NCI-H446 treated with DMSO at 0.1 percent for 48 hours (cell line): ENCODE measurements around the gene ALK.

Experiments used
- DNase-seq: peaks from one replicate; lab custom pipeline; 2025; lab: John Stamatoyannopoulos, UW

ALK gene

DNA sequence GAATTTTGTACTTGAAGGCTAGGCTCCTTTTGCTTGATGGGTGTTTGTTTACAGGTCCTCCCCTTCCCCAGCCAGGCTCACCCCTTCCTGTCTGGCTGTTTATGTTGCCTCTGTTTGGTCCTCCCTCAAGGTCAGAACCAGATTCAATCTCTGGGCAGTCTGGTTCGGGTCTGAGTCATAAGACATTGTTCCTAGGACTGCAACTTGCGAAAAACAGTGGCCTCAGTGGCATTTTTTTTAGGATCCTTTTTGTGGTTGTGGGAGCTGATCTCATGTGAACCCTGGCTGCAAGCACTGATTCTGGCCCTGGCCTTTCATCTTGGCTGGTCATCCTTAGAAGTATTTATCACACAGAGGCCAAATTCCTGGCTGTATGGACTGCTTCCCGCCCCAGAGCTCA lies 435.8 kb downstream of the ALK start:
- DNase-seq = no peak

DNA sequence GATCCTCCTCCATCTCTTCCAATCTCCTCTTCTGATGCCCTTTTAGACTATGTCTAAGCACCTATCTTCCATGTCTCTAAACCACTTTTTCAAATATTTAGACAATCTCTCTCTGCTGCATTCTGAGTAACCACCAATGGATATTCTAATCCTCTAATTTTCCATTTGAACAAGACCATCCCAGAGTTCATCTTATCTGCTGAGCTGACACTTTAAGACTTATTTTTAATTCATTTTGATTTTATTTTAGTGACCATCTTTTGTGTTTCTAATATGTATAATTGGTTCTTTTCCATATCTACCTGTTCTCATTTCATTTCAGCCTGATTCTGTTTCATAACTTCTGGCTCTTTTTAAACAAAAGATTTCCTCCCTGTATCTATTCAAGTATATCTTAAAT lies 436.3 kb downstream of the ALK start:
- no peak for DNase-seq

DNA sequence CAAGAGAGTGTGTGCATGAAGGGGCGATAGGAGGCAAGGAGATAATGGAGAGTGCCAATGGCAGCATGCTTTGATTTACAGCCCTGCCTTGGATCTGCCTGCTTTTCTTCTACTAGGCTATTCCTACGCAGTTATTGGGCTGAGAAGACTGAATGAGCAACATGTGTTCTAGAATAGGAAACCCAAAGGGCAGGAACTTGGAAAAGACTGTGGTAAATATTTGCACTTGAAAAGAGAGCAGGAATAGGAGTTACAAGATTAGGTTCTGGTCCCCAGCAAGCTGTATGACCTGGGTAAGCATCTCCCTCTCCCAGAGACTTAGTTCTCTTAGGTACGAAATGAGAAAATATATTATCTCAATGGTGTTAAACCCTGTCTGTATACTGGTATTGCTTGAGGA lies 438.5 kb downstream of the ALK start:
- no peak for DNase-seq

DNA sequence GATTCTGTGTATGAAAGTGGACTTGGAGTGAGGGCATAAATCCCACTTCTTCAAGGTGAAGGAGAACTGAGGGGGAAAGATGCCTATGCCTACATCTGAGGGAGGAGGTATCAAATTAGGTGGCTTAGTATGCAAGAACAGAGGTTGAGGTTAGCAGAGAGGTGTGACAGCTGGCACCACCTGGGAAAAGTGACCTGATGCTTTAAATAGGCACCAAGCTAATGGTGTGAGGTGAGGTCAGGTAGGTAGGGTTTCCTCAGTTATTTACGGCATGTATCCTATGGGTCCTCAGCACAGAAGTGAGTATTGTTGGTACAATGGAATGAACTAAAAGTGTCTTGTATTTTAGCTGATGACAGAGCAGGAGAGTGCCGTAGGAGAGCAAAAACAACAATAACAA lies 439.0 kb downstream of the ALK start:
- no peak for DNase-seq

DNA sequence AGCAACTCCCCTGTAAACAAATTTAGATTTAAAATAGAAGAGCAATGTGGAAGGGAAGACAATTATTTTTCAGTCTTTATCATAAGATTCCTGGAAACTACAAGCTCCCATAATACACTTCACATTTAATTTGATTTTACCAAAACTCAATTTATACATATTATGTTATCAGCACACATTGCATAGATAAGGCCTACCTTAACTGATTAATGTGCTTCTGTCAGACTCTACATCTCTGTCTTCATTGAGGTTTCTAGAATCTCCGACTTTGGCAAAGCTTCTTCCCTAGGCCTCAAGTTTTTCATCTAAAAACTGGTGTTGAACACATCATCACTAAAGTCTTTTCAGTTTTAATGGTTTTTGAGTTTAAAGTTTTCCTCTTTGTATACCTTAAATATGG lies 440.1 kb downstream of the ALK start:
- DNase-seq = no peak

DNA sequence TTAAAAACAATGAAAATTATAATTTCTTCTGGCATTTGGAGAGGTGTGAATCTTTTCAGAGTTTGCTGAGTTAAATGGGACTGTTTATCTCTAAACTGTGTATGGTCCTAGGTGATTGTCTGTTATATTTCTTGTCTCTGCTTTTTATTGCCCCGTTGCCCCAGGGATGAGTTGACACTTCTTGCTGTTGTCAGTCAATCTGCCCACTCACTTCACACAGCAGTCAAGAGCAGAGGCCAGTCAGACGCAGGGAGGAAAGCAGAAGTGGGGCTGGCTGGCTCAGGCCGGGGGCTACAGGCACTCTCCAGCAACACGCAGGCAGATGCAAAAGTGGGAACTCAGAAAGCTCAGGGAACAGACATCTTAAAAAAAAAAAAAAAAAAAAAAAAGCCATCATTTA lies 441.0 kb downstream of the ALK start:
- no peak for DNase-seq

DNA sequence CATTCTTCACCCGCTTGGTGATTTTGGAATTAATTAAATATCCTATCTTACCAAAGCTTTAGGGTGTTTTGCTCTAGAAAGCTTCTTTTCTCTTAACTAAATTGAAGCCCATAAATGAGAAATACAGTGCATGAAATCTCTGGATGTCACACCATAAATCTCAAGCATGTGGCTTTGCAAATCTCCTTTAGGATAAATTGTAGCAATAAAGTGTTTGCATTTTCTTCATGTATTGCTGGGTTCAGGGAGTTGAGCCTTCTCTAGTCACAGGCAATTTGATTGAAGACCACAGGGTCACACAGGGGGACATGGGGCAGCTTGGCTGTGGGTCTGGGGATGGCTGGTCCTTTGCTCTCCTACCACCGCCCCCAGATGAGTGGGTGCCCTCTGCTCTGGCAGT lies 442.0 kb downstream of the ALK start:
- DNase-seq = no peak

DNA sequence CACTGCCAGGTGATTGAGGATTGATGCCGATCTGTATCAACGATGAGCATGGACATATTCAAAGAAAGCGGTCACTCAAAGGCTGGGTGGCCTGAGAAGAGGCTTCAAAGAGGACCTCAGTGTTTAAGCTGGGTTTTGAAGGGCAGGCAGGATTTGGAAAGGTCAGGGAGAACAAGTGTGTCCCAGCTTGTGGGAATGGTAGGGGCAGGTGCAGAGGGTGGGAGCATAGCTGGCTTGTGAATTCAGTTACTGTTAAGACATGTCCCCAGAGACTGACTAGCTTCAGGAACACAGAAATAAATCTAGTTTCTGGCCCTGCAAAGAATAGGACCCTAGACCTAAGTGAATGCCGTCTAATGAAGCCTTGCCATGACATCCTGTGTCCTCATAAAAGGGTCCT lies 442.7 kb downstream of the ALK start:
- DNase-seq = no peak

DNA sequence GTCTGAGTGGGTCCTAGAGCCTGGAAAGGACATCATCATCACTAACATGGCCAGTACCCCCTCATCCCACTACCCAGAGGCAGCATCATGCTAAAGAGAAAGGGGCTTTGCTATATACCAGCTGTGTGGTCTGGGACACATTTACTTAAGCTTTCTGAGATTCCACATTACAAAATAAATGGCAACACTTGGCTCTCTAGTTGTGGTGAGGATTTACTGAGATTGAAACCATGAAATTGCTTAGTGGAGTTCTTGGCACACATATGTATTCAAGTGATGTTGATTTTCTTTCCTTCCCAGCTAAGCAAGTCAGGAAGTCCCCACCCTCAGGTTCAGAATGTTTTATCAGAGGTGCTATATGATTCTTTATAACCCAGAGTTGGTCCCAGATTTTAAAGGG lies 444.2 kb downstream of the ALK start:
- DNase-seq = no peak

DNA sequence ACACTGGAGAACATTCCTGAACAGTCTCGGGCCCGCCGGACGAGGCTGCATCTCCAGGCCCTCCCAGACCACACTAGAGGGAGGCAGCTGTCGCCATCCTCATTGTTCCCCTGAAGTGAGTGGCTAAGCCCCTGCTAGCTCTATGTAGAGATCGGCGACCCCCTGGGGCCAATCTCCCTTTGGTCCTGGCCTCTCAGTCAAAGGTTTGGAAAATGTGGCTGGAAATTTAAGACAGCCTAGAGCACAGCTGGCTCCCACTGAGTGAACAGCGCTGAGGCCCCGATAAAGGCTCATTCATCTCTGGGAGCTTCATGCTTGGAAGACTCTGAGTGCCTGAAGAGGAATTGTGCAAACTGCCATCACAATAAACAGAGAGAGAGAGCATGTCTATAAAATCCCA lies 445.9 kb downstream of the ALK start:
- no peak for DNase-seq

DNA sequence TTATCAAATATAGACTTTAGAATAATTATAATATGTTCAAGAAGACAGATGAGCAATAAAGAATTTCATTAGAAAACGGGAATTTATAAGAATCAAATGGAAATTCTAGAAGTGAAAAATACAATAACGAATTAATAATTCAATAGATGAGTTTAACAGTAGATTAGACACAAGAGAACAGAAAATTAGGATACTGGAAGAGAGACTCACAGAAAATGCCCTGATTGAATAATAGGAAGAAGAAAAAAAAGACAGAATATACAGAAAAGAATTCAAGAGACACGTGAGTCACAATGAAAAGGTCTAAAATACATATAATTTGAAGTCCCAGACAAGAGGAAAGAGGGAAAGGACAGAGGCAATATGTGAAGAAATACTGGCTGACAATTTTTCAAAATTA lies 451.4 kb downstream of the ALK start:
- DNase-seq = no peak

DNA sequence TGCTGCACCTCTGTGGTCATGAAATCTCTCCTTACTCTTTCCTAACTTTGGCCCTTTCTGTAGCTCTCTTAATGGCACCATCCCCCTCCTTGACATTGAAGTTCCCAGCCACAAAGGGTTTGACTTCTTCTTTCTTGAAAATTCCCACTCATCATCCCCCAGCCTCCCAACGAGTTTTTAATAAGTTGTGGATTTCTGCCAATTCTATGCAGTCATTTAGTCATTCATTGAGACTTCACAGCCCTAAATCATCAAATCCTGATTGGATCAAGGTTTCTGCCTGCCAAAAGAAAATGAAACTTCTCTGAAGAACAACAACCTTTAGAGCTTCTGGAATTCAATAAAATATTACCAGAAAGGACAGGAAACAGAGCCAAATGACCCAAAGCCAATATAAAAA lies 451.9 kb downstream of the ALK start:
- DNase-seq = no peak

DNA sequence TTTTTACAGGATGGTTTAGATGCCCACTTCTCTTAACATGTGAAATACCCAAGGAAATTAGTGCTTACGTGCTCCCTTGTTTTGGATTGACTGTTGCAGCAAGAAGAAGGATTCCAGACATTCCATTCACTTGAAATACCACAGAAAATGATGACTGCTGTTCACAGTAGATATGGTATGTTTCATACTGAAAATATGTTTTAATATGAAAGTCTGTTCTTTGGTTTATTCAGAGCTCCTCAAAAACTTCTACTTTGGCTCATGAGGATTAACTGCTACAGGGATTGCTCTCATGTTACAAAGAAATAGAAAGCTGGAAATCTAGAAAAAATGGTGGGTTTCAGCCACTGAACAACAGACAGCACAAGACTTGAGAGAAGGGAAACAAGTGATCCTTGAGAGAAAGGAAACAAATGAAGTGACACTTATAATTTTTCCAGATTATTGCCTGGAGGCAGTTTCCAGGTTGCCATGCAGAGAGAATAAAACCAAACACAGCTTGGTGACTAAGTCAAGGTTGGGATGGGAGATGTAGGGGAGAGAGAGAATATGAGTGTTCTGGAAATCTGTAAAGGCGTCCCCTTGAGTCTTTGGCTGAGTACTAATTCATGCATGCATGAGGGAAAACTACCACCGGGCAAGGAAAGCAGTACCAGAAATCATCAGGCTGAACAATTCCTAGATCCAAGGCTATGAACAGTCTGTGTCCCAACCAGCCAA lies 458.0 kb downstream of the ALK start:
- no peak for DNase-seq

DNA sequence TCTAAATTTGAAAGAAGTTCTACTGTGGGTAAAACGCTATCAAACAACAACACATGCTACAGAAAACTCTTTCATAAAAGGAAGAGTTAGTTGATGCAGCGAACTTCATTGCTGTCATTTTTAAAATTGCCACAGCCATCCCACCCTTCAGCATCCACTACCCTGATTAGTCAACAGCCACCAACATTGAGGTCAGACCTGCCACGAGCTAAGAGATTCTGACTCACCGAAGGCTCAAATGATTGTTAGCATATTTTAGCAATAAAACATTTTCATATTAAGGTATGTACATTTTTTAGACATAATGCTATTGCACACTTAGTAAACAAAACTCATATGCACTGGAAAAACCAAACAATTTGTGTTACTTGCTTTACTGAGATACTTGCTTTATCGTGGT lies 459.1 kb downstream of the ALK start:
- DNase-seq = no peak

DNA sequence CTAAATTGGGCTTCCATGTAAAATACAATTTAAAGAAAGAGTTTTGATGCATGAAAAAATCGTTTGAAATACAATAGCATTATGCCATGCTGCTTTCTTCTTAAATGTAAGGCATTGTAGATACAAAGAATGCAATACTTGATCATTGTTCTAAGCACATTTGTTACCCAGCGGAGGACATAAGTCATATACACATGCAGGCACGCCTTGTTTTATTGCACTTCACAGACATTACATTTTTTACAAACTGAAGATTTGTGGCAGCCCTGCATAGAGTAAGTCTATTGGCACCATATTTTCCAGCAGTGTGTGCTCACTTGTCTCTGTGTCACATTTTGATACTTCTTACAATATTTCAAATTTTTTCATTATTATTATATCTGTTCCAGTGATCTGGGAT lies 461.2 kb downstream of the ALK start:
- DNase-seq = no peak

DNA sequence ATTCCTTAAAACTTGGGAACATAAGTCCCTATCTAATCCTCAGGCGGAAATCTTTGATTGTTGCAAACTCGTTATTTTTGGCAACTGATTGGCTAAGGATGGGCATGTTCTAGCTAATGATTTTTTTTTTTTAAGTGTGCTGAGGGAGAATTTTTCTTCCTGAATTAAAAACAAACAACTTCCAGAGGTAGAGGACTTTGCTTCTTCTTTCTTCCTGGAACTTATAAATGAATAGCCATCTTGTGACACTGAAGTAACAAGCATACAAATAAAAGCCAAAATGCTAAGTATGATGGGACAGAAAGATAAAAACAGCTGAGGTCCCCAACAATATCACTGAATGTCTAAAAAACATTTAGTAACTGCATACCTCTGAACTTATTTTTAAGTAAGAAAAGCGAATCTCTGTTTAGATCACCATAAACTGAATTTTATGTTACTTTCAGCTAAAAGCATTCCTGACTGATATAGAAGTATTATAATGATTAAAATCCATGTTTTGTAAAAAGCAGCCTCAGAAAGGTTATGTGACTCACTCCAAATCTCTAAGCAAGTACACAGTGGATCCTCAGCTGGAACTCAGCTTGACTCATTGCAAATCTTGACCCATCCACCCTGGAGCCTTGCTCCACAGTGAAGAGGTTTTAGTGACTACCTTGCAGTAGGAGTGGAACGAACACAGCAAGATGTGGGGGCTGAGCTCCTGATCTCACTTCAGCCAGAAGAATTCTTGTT lies 461.8 kb downstream of the ALK start:
- DNase-seq = no peak

DNA sequence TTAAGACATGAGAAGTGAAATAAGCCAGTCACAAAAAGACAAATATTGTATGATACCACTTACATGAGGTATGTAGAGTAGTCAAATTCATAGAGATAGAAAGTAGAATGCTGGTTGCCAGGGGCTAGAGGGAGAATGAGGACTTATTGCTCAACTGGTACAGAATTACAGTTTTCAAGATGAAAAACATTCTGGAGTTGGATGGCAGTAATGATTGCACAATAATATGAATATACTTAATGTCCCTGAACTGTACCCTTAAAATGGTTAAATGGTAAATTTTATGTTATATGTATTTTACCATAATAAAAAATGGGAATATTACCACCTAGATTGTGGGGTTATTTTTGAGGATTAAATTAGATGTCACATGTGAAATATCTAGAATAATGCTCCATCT lies 465.0 kb downstream of the ALK start:
- DNase-seq = no peak

DNA sequence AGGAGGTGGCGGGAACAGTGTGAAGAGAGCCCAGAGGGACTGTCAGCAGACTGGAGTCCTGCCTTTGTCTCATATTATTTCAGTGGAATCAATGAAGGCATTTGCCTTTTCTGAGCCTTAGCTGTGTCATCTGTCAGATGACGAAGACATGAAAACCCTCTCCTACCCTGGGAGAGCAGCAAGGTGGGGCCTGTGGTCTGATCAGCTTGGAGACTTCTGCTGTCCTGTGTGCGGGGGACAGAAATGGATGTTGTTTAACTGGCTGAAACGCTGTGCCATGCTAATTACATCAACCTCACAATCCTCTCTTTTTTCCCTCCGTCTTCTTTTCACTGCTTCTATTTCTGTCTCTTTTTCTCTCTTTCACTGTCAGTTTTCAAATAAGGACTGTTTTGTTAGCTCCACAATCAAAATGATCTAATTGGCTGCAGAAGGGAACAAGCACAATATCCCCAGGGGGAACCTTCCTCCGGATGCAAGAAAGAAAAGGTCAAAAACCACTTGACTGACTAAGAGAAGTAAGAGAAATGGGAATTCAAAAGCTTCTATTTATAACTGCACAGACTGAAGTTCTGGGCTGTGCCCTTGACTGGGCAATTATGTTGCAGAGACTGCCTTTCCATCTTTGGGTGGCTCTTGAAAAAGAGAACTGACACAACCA lies 466.1 kb downstream of the ALK start:
- DNase-seq = no peak

DNA sequence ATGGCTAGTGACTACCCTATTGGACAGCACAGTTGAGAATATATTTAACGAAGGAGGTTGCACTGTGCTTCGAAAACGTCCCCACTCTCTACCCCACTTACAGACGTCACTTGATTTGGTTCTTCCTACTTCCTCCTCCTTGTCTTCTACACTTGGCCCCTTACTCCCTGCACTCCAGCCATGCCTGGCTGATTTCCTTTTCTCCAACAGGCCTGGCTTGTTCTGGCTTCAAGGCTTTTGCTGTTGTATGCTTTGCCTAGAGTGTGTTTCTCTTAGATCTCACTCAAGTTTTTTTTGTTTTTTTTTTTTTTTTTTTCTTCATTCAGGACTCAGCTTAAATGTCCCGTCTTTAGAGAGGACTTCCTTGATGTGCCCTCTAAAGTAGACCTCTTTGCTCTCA lies 469.4 kb downstream of the ALK start:
- no peak for DNase-seq

DNA sequence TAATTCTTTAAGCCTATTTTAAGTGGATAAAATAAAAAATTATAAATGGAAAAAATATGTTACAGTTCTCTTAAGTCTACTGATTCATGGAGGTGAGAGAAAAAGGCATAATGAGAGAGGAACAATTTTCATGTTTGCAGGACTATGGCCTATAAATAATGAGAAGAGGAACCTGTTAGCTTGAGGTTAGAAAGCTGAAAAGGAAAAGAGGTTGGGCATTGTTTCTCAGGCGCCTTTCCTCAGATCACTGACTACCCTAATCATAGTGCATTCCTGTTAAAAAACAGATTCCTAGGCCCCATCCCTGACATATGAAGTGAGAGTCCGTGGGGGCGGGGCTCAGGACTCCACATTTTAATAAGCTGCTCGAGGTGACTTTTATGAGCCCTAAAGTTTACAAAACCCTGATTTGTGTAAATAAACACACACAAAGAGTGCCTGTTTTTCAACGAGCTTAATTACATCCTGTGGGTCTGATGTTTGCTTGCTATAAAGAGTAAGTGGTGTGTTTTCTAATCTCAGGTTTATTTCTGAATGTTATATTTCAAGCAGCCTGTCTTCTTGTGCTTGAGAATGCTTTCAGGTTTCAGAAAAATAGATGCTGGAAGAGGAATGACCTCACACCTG lies 470.7 kb downstream of the ALK start:
- DNase-seq = no peak

DNA sequence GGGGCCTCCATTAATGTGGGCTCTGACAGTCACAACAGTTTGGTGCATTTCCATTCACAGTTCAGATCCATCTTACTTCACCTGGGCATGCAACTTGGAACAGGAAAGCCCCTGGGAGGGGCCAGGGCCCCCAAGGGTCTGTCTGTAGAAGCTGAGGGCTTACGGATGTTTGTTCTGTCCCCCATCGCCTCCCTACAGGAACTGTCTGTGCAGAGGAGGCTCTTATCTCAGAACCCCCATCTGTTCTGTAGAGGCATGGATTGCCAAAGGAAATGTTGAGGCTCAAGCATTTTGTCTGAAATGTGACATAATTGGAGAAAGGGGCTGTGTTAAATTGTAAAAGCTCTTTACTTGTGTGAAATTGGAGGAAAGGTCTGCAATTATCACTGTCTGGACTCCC lies 471.9 kb downstream of the ALK start:
- DNase-seq = no peak

DNA sequence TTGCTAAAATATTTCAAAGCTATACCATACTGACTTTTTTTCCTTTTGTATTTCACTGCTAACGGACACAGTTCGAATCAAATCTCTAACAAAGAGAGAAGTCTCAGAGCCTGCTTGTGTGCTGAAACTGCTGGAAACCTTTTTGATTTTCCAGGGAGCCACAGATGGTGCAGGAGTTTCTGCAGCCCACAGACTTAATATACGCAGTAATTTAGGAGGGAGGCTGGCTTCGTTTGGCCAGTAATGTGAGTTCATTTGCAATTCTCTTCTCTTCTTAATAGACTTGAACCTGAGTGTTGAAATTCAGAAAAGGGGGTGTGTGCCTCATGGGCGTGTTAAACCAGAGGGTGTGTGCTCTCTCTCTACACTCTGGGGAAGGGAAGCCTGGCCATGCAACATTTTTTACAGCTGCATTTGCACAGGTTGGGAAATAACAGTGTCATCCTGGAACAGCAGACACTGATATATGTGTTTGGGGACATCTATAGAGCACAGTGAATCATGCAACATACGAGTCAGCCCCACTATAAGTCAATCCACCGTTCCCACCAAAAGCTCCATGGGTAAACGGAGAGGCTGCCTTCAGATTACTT lies 473.2 kb downstream of the ALK start:
- DNase-seq = no peak

DNA sequence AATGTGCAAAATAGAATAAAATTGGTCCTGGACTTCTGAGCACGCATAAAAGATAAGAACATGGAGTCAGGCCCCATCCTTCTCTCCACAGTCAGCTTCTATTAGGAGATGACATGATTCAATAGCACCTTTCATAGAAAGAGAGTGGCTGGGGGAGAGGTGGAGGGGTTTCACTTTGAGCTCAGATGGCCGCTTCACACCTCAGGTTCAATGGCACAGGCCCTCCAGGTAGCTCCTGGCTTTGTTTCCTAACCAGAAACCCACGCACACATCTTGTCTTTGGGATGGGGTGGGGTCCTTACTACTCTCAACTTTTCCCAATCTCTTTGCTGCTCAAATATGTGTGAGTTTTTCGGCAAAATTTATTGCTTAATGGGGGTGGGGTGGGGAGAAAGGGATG lies 473.9 kb downstream of the ALK start:
- DNase-seq = no peak
